Naive thymus-derived CD4-positive, alpha-beta T cell (primary cell): ENCODE data around the gene CPB1. TPM values are rescaled to one million over a fixed set of nuclear protein-coding genes. Genes with fewer than 3 reads are reported as not detected.

ENCODE experiments used
- ATAC-seq: fragments of 150-1000 bp; cut with Tn5 transposase; 2 replicates; pipeline ENCODE4 v1.10.0; 2021; ENCODE audit warnings: mild to moderate bottlenecking, moderate library complexity
- CTCF ChIA-PET: fragments of 350-600 bp; sonication (Branson Sonifier 250); formaldehyde crosslinking; loops from one replicate; lab custom pipeline; 2021; ENCODE audit warnings: antibody characterized with exemption; lab: Charles Lee
- POLR2A ChIA-PET: fragments of 350-600 bp; sonication (Branson Sonifier 250); formaldehyde crosslinking; loops from one replicate; lab custom pipeline; 2021; ENCODE audit warnings: antibody characterized with exemption, inconsistent platforms; lab: Charles Lee
- DNase-seq, 9 donors: peaks; one replicate each; pipeline versions ENCODE4 v3.0.0 to v3.0.0-alpha.2; 2020 to 2022; ENCODE audit warnings: mixed read lengths in 1 of 9
- H3K27ac ChIP-seq: one replicate; pipeline ENCODE4 v1.7.0; 2013; ENCODE audit warnings: mild to moderate bottlenecking, low read depth, low read length, moderate library complexity
- H3K27me3 ChIP-seq, 2 donors: one replicate each; pipeline ENCODE4 v1.7.0; 2013; ENCODE audit warnings: low read length in 2 of 2, mild to moderate bottlenecking in 2 of 2, moderate library complexity in 2 of 2; ENCODE audit not compliant: control insufficient read depth in 2 of 2, insufficient read depth in 2 of 2
- H3K36me3 ChIP-seq, 3 experiments: 1 replicate in 2 of 3; 2 replicates in 1 of 3; pipeline ENCODE4 v1.7.0; 2013; ENCODE audit warnings: low read length in 3 of 3, mild to moderate bottlenecking in 3 of 3, moderate library complexity in 1 of 3; ENCODE audit not compliant: insufficient read depth in 3 of 3, control insufficient read depth in 2 of 3
- H3K4me1 ChIP-seq, 2 donors: one replicate each; pipeline ENCODE4 v1.7.0; 2013; ENCODE audit warnings: low read length in 2 of 2, mild to moderate bottlenecking in 2 of 2, moderate library complexity in 1 of 2; ENCODE audit not compliant: control insufficient read depth in 2 of 2, insufficient read depth in 2 of 2
- H3K4me3 ChIP-seq: 2 replicates; pipeline ENCODE4 v1.7.0; 2013; ENCODE audit warnings: mild to moderate bottlenecking, low read length
- H3K9me3 ChIP-seq, 3 experiments: 1 replicate in 2 of 3; 2 replicates in 1 of 3; pipeline ENCODE4 v1.7.0; 2013; ENCODE audit warnings: low read length in 3 of 3; ENCODE audit not compliant: control insufficient read depth in 2 of 3
- H3K27ac Mint-ChIP-seq, 9 donors: one replicate each; pipeline ENCODE4 v1.8.0; 2020 to 2022; ENCODE audit warnings: mixed read lengths in 9 of 9, mild to moderate bottlenecking in 8 of 9, moderate library complexity in 5 of 9, inconsistent platforms in 2 of 9
- H3K27me3 Mint-ChIP-seq, 5 donors: one replicate each; pipeline ENCODE4 v1.8.0; 2021 to 2022; ENCODE audit warnings: mixed read lengths in 5 of 5, mild to moderate bottlenecking in 1 of 5
- H3K36me3 Mint-ChIP-seq, 5 donors: one replicate each; pipeline ENCODE4 v1.8.0; 2020 to 2022; ENCODE audit warnings: mixed read lengths in 5 of 5, mild to moderate bottlenecking in 3 of 5, inconsistent platforms in 1 of 5
- H3K4me1 Mint-ChIP-seq, 7 donors: one replicate each; pipeline ENCODE4 v1.8.0; 2020 to 2022; ENCODE audit warnings: mixed read lengths in 7 of 7, mild to moderate bottlenecking in 3 of 7, inconsistent platforms in 1 of 7
- H3K4me3 Mint-ChIP-seq, 10 donors: one replicate each; pipeline ENCODE4 v1.8.0; 2020 to 2022; ENCODE audit warnings: mild to moderate bottlenecking in 10 of 10, mixed read lengths in 10 of 10, moderate library complexity in 6 of 10, inconsistent platforms in 2 of 10
- H3K9me3 Mint-ChIP-seq, 11 donors: one replicate each; pipeline ENCODE4 v1.8.0; 2020 to 2022; ENCODE audit warnings: mixed read lengths in 11 of 11, mild to moderate bottlenecking in 4 of 11, inconsistent platforms in 1 of 11, moderate library complexity in 1 of 11
- intact Hi-C, 2 donors: fragments of 100-400 bp; cut with micrococcal nuclease; formaldehyde crosslinking; loops; one replicate each; pipeline ENCODE4 v1.15.1; 2023
- polyA plus RNA-seq, 2 donors: library from polyadenylated mRNA; unstranded; fragments of 300-500 nt; fragmentation: Illumina TruSeq; gene quantifications; one replicate each; pipeline ENCODE4 v1.2.3, GENCODE V29; 2021
- total RNA-seq, 6 experiments: library from RNA in 5 of 6; stranded (reverse) in 5 of 6; gene quantifications; 1 replicate in 5 of 6; 2 replicates in 1 of 6; pipeline ENCODE4 v1.2.3 and lab custom pipeline; 2021 to 2026

CPB1 gene
- total and polyA plus RNA-seq, 7 experiments from 2014 or later: not detected

- intact Hi-C loops: no loop called here
- POLR2A ChIA-PET: no interaction called here
- CTCF ChIA-PET: interaction anchor here (1.3 kb wide), 1 partner anchor 12 kb away, joined by 3 read pairs; no protein-coding TSS in a partner anchor
- no peak for DNase-seq
- Mint-ChIP-seq H3K27me3 (peaks cover 6 to 20% (median 11%) of the 10 kb centered on the region in 5 donors), H3K27ac (no peak overlapping the region), H3K36me3 (no peaks in the 10 kb centered on the region), H3K4me1 (no peaks in the 10 kb centered on the region), H3K4me3 (no peak overlapping the region), H3K9me3 (no peaks in the 10 kb centered on the region)
- ATAC-seq: no peak
- no peak overlapping the region for H3K27ac ChIP-seq
- no peak overlapping the region for H3K4me3 ChIP-seq
- no peaks in the 10 kb centered on the region for H3K9me3 ChIP-seq
- no peaks in the 10 kb centered on the region for H3K4me1 ChIP-seq
- H3K36me3 ChIP-seq: no peaks in the 10 kb centered on the region
- no peaks in the 10 kb centered on the region for H3K27me3 ChIP-seq
These were observed 46.4 kb downstream of the CPB1 start for GRCh38 chr3:148873977-148874376.

GRCh38 chr3:148878095-148878494, 50.5 kb downstream of the CPB1 start:
- Mint-ChIP-seq H3K36me3 (no peaks in the 10 kb centered on the region), H3K4me3 (no peak overlapping the region), H3K9me3 (peaks cover 0 to 2% (median 0%) of the 10 kb centered on the region in 11 donors), H3K27ac (no peak overlapping the region), H3K27me3 (peaks cover 9 to 23% (median 16%) of the 10 kb centered on the region in 5 donors), H3K4me1 (no peaks in the 10 kb centered on the region)
- POLR2A ChIA-PET: no interaction called here
- Histone ChIP-seq H3K27ac (no peak overlapping the region), H3K36me3 (no peaks in the 10 kb centered on the region), H3K4me3 (no peak overlapping the region), H3K9me3 (no peaks in the 10 kb centered on the region), H3K4me1 (no peaks in the 10 kb centered on the region), H3K27me3 (no peaks in the 10 kb centered on the region)
- DNase-seq: no peak
- peak; percentile 72 for ATAC-seq
- CTCF ChIA-PET: interaction anchor here (0.7 kb wide), 1 partner anchor 12 kb away, joined by 3 read pairs; no protein-coding TSS in a partner anchor
- intact Hi-C loops: no loop called here

- H3K27ac Mint-ChIP-seq: no peak overlapping the region
- H3K27ac ChIP-seq: no peak overlapping the region
- ATAC-seq: no peak
- H3K27me3 ChIP-seq: no peaks in the 10 kb centered on the region
- H3K9me3 Mint-ChIP-seq: peaks cover 0 to 2% (median 0%) of the 10 kb centered on the region in 11 donors
- no peaks in the 10 kb centered on the region for H3K9me3 ChIP-seq
- no peaks in the 10 kb centered on the region for H3K4me1 Mint-ChIP-seq
- no peaks in the 10 kb centered on the region for H3K36me3 Mint-ChIP-seq
- intact Hi-C loops: no loop called here
- no peaks in the 10 kb centered on the region for H3K4me1 ChIP-seq
- ChIA-PET CTCF (no interaction called here), POLR2A (no interaction called here)
- no peak for DNase-seq
- H3K36me3 ChIP-seq: no peaks in the 10 kb centered on the region
- H3K4me3 ChIP-seq: no peak overlapping the region
- peaks cover 9 to 23% (median 12%) of the 10 kb centered on the region in 5 donors for H3K27me3 Mint-ChIP-seq
- H3K4me3 Mint-ChIP-seq: no peak overlapping the region
These were observed 51.6 kb downstream of the CPB1 start for GRCh38 chr3:148879256-148879655.

- no peaks in the 10 kb centered on the region for H3K4me1 ChIP-seq
- intact Hi-C loops: no loop called here
- Mint-ChIP-seq H3K4me1 (no peaks in the 10 kb centered on the region), H3K36me3 (no peaks in the 10 kb centered on the region), H3K27me3 (peaks cover 6 to 23% (median 11%) of the 10 kb centered on the region in 5 donors), H3K27ac (no peak overlapping the region), H3K4me3 (no peak overlapping the region), H3K9me3 (peaks cover 0 to 2% (median 0%) of the 10 kb centered on the region in 11 donors)
- H3K27ac ChIP-seq: no peak overlapping the region
- POLR2A ChIA-PET: no interaction called here
- no peaks in the 10 kb centered on the region for H3K27me3 ChIP-seq
- CTCF ChIA-PET: no interaction called here
- ATAC-seq (no peak), DNase-seq (no peak)
- no peak overlapping the region for H3K4me3 ChIP-seq
- H3K36me3 ChIP-seq: no peaks in the 10 kb centered on the region
- H3K9me3 ChIP-seq: no peaks in the 10 kb centered on the region
These were observed 53.1 kb downstream of the CPB1 start for GRCh38 chr3:148880681-148881080.

GRCh38 chr3:148881286-148881685, 53.7 kb downstream of the CPB1 start:
- Mint-ChIP-seq H3K36me3 (no peaks in the 10 kb centered on the region), H3K4me3 (no peak overlapping the region), H3K4me1 (no peaks in the 10 kb centered on the region), H3K27ac (no peak overlapping the region), H3K27me3 (peaks cover 6 to 23% (median 15%) of the 10 kb centered on the region in 5 donors), H3K9me3 (peaks cover 0 to 2% (median 0%) of the 10 kb centered on the region in 11 donors)
- no peak overlapping the region for H3K4me3 ChIP-seq
- H3K4me1 ChIP-seq: no peaks in the 10 kb centered on the region
- no peaks in the 10 kb centered on the region for H3K9me3 ChIP-seq
- no peak overlapping the region for H3K27ac ChIP-seq
- H3K27me3 ChIP-seq: no peaks in the 10 kb centered on the region
- CTCF ChIA-PET: no interaction called here
- intact Hi-C loops: no loop called here
- DNase-seq (no peak), ATAC-seq (no peak)
- H3K36me3 ChIP-seq: no peaks in the 10 kb centered on the region
- POLR2A ChIA-PET: no interaction called here

GRCh38 chr3:148882288-148882687, 54.7 kb downstream of the CPB1 start:
- Mint-ChIP-seq H3K9me3 (peaks cover 0 to 2% (median 0%) of the 10 kb centered on the region in 11 donors), H3K27ac (no peak overlapping the region), H3K36me3 (no peaks in the 10 kb centered on the region), H3K27me3 (peaks cover 5 to 29% (median 14%) of the 10 kb centered on the region in 5 donors), H3K4me3 (no peak overlapping the region), H3K4me1 (no peaks in the 10 kb centered on the region)
- Histone ChIP-seq H3K4me1 (no peaks in the 10 kb centered on the region), H3K9me3 (no peaks in the 10 kb centered on the region), H3K4me3 (no peak overlapping the region), H3K27ac (no peak overlapping the region), H3K36me3 (no peaks in the 10 kb centered on the region), H3K27me3 (no peaks in the 10 kb centered on the region)
- DNase-seq (no peak), ATAC-seq (no peak)
- POLR2A ChIA-PET: no interaction called here
- intact Hi-C loops: no loop called here
- CTCF ChIA-PET: no interaction called here

GRCh38 chr3:148883163-148883562, 55.6 kb downstream of the CPB1 start:
- no peaks in the 10 kb centered on the region for H3K4me1 ChIP-seq
- no peaks in the 10 kb centered on the region for H3K36me3 ChIP-seq
- Mint-ChIP-seq H3K4me3 (no peak overlapping the region), H3K36me3 (no peaks in the 10 kb centered on the region), H3K9me3 (peaks cover 0 to 2% (median 0%) of the 10 kb centered on the region in 11 donors), H3K27ac (no peak overlapping the region), H3K4me1 (no peaks in the 10 kb centered on the region), H3K27me3 (peaks cover 3 to 29% (median 13%) of the 10 kb centered on the region in 5 donors)
- CTCF ChIA-PET: no interaction called here
- POLR2A ChIA-PET: no interaction called here
- ATAC-seq (no peak), DNase-seq (no peak)
- intact Hi-C loops: no loop called here
- no peaks in the 10 kb centered on the region for H3K27me3 ChIP-seq
- no peaks in the 10 kb centered on the region for H3K9me3 ChIP-seq
- no peak overlapping the region for H3K27ac ChIP-seq
- H3K4me3 ChIP-seq: no peak overlapping the region
